ENCODE measurements around the gene METTL22.

The METTL22 gene

GRCh38 chr16:8594149-8594666, 27.3 kb upstream of the METTL22 start:
- DNase-seq, result no peak

GRCh38 chr16:8595783-8596182, 25.7 kb upstream of the METTL22 start:
- no peak for DNase-seq

- DNase-seq, result no peak
These were observed 24.9 kb upstream of the METTL22 start for GRCh38 chr16:8596581-8596980.

- DNase-seq, result no peak
These were observed 21.2 kb upstream of the METTL22 start for GRCh38 chr16:8600144-8600775.

- DNase-seq, result no peak
These were observed 15.9 kb upstream of the METTL22 start for GRCh38 chr16:8605554-8605953.

- DNase-seq, result no peak
These were observed 14.3 kb upstream of the METTL22 start for GRCh38 chr16:8607214-8607613.

GRCh38 chr16:8611122-8611521, 10.4 kb upstream of the METTL22 start:
- DNase-seq, result no peak

- no peak for DNase-seq
These were observed 9.5 kb upstream of the METTL22 start for GRCh38 chr16:8611886-8612600.

GRCh38 chr16:8614435-8615029, 7.0 kb upstream of the METTL22 start:
- no peak for DNase-seq

- DNase-seq, result no peak
These were observed 1.7 kb upstream of the METTL22 start for GRCh38 chr16:8619671-8620370.

- DNase-seq, result no peak
These were observed 963 bp upstream of the METTL22 start for GRCh38 chr16:8620535-8620934.

GRCh38 chr16:8621222-8621571, 301 bp upstream of the METTL22 start:
- DNase-seq, result no peak

- DNase-seq, result no peak
These were observed 788 bp downstream of the METTL22 start for GRCh38 chr16:8622315-8622656.

- DNase-seq, result no peak
These were observed 2.1 kb downstream of the METTL22 start for GRCh38 chr16:8623634-8624033.

GRCh38 chr16:8625491-8626087, 4.1 kb downstream of the METTL22 start:
- no peak for DNase-seq

- DNase-seq, result no peak
These were observed 5.4 kb downstream of the METTL22 start for GRCh38 chr16:8626946-8627345.

GRCh38 chr16:8627456-8627855, 6.0 kb downstream of the METTL22 start:
- no peak for DNase-seq

GRCh38 chr16:8628981-8629725, 7.7 kb downstream of the METTL22 start:
- DNase-seq, result no peak

- DNase-seq, result no peak
These were observed 8.9 kb downstream of the METTL22 start for GRCh38 chr16:8630255-8630953.

- DNase-seq, result no peak
These were observed 9.9 kb downstream of the METTL22 start for GRCh38 chr16:8631373-8631772.

GRCh38 chr16:8631818-8632465, 10.4 kb downstream of the METTL22 start:
- no peak for DNase-seq

Measured in NCI-H2227 treated with DMSO at 0.1 percent for 48 hours (cell line).